Measurements from ENCODE around the gene TSPOAP1.
A peak's percentile ranks its signal among the peaks of the same experiment; 100 is the strongest.

TSPOAP1 gene

GRCh38 chr17:58324409-58325288 lies 3.9 kb downstream of the TSPOAP1 start:
- TF ChIP-seq CTCF (IDR thresholded peaks at IDR 0.05; ENCODE audit: low read depth, low read length) = no peak
- peak overlapping the region; percentile 31 for H3K4me3 ChIP-seq (ENCODE audit: low read depth, low read length)
- no peak for DNase-seq (ENCODE audit: low read depth, low spot score)
- in situ Hi-C loops (cut with HindIII; ENCODE audit: low sequenced_read_pairs) = no loop called here

GRCh38 chr17:58324056-58324408 lies 4.6 kb downstream of the TSPOAP1 start:
- peak overlapping the region; percentile 22 for H3K4me3 ChIP-seq (ENCODE audit: low read depth, low read length)
- in situ Hi-C loops (cut with HindIII; ENCODE audit: low sequenced_read_pairs) = no loop called here
- no peak for TF ChIP-seq CTCF (IDR thresholded peaks at IDR 0.05; ENCODE audit: low read depth, low read length)
- DNase-seq (ENCODE audit: low read depth, low spot score) = no peak

- H3K4me3 ChIP-seq (ENCODE audit: low read depth, low read length) = no peak overlapping the region
- TF ChIP-seq CTCF (IDR thresholded peaks at IDR 0.05; ENCODE audit: low read depth, low read length) = no peak
- in situ Hi-C loops (cut with HindIII; ENCODE audit: low sequenced_read_pairs) = no loop called here
- DNase-seq (ENCODE audit: low read depth, low spot score) = no peak
Observed at GRCh38 chr17:58323366-58324055, 5.1 kb downstream of the TSPOAP1 start.

GRCh38 chr17:58322581-58323185 lies 5.9 kb downstream of the TSPOAP1 start:
- no peak for DNase-seq (ENCODE audit: low read depth, low spot score)
- TF ChIP-seq CTCF (IDR thresholded peaks at IDR 0.05; ENCODE audit: low read depth, low read length) = no peak
- H3K4me3 ChIP-seq (ENCODE audit: low read depth, low read length) = no peak overlapping the region
- in situ Hi-C loops (cut with HindIII; ENCODE audit: low sequenced_read_pairs) = no loop called here

GRCh38 chr17:58321571-58322525 lies 6.7 kb downstream of the TSPOAP1 start:
- no peak for TF ChIP-seq CTCF (IDR thresholded peaks at IDR 0.05; ENCODE audit: low read depth, low read length)
- in situ Hi-C loops (cut with HindIII; ENCODE audit: low sequenced_read_pairs) = no loop called here

More at GRCh38 chr17:58321571-58322525, 6.7 kb downstream of the TSPOAP1 start:
- no peak for DNase-seq (ENCODE audit: low read depth, low spot score)
- no peak overlapping the region for H3K4me3 ChIP-seq (ENCODE audit: low read depth, low read length)

Data from astrocyte of the spinal cord (primary cell).